Measurements from ENCODE around the gene GTF2A1. TPM values are rescaled to one million over a fixed set of nuclear protein-coding genes. Genes with fewer than 3 reads are reported as not detected.

The GTF2A1 gene
- 10 to 100 TPM; 21.4 to 25.5 TPM for total RNA-seq

DNA sequence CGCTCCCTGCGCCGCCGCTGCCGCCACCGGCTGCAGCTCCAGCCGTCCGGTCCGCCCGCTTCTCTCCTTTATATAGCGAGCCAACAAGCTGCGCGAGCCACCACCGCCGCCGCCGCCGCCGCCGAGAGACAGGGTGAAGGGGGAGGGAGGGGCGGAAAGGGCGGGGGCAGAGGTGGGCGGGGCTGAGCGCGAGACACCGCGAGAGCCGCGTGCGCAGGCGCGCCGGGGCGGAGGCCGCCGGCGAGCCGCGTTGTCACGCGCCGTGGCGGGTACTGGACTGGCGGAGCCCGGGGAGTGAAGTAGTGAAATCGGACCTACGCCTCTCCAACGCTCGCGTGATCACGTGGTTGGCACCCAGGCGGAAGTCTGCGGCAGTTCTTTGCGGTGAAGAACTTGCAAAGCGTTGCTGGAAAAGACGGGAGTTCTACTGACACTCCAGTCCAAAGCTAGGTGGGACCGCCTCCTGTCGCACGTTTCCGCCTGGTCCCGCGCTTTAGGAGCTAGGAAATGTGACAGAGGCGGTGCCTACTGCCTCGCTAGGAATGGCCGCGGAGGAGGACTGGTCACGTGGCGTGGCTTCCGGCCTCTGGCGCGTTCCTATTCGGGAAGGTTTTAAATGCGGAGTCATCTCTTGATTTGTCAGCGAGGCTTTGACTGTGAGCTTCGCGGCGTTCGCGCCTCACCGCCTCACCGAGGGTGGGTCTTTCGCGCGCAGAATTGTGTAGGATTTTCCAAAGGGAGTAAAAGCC lies at the start of gene GTF2A1:
Gene GTF2A1 (minus strand): TSS at position 130 of the 749 bp plus-strand sequence. CDS start 441 bp downstream, outside the sequence.
- ATAC-seq (ENCODE audit: insufficient number of reproducible peaks, low FRiP score, low read depth) (peak; percentile 95), DNase-seq (ENCODE audit: low spot score) (peak; percentile 72)
- no peak for TF ChIP-seq CTCF (IDR thresholded peaks at IDR 0.05)
- Histone ChIP-seq H3K27ac (peak within 1 kb of the TSS; percentile 96 to 99), H3K27me3 (replicated peaks; ENCODE audit: insufficient read depth) (no peaks in the 10 kb centered on the region), H3K36me3 (peaks cover under 1% of the 10 kb centered on the region), H3K9me3 (no peaks in the 10 kb centered on the region), H3K4me1 (ENCODE audit: control insufficient read depth in 1 of 2, low read depth in 2 of 2) (peaks cover 19 to 34% of the 10 kb centered on the region in 2 donors), H3K4me3 (peak within 1 kb of the TSS; percentile 94)

GRCh38 chr14:81269979-81270375 lies 49.2 kb upstream of the GTF2A1 start:
- ATAC-seq (ENCODE audit: insufficient number of reproducible peaks, low FRiP score, low read depth) (no peak), DNase-seq (ENCODE audit: low spot score) (no peak)
- Histone ChIP-seq H3K4me3 (no peak overlapping the region), H3K27me3 (replicated peaks; ENCODE audit: insufficient read depth) (no peaks in the 10 kb centered on the region), H3K4me1 (ENCODE audit: control insufficient read depth in 1 of 2, low read depth in 2 of 2) (no peaks in the 10 kb centered on the region), H3K27ac (no peak overlapping the region), H3K36me3 (no peaks in the 10 kb centered on the region), H3K9me3 (no peaks in the 10 kb centered on the region)
- no peak for TF ChIP-seq CTCF (IDR thresholded peaks at IDR 0.05)

- ATAC-seq (ENCODE audit: insufficient number of reproducible peaks, low FRiP score, low read depth), result peak; percentile 59
- no peaks in the 10 kb centered on the region for H3K36me3 ChIP-seq
- no peak overlapping the region for H3K27ac ChIP-seq
Observed at GRCh38 chr14:81269100-81269978, 48.6 kb upstream of the GTF2A1 start.

DNA sequence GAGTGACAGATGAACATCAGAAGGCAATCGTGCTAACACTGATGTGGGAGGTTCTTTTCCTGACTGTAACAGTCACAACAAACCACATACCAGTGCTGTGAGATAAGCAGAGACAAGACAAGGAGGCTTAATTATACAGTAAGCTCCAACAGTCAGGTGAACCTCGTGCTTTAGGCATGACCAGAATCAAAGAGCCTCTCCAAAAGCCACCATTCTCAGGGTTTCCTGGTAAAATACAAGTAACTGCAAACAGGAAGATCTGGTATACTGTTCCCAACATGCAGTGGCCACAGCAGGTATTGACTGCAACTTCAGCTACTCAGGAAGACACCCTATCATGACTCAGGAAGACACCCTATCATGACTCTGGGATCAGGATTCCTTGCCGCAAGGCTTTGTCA lies 47.3 kb upstream of the GTF2A1 start:
- H3K36me3 ChIP-seq, result no peaks in the 10 kb centered on the region
- ATAC-seq (ENCODE audit: insufficient number of reproducible peaks, low FRiP score, low read depth), result no peak
- TF ChIP-seq CTCF (IDR thresholded peaks at IDR 0.05), result no peak

More at GRCh38 chr14:81269100-81269978, 48.6 kb upstream of the GTF2A1 start:
- H3K9me3 ChIP-seq, result no peaks in the 10 kb centered on the region
- H3K4me1 ChIP-seq (ENCODE audit: control insufficient read depth in 1 of 2, low read depth in 2 of 2), result no peaks in the 10 kb centered on the region
- no peak for DNase-seq (ENCODE audit: low spot score)
- peak; percentile 64 for TF ChIP-seq CTCF (IDR thresholded peaks at IDR 0.05)
- H3K27me3 ChIP-seq (replicated peaks; ENCODE audit: insufficient read depth), result no peaks in the 10 kb centered on the region
- H3K4me3 ChIP-seq, result no peak overlapping the region

GRCh38 chr14:81265636-81266169 lies 44.9 kb upstream of the GTF2A1 start:
- ATAC-seq (ENCODE audit: insufficient number of reproducible peaks, low FRiP score, low read depth), result no peak
- Histone ChIP-seq H3K27me3 (replicated peaks; ENCODE audit: insufficient read depth) (no peaks in the 10 kb centered on the region), H3K27ac (no peak overlapping the region), H3K4me3 (no peak overlapping the region), H3K9me3 (no peaks in the 10 kb centered on the region), H3K4me1 (ENCODE audit: control insufficient read depth in 1 of 2, low read depth in 2 of 2) (no peaks in the 10 kb centered on the region), H3K36me3 (no peaks in the 10 kb centered on the region)
- TF ChIP-seq CTCF (IDR thresholded peaks at IDR 0.05), result no peak
- DNase-seq (ENCODE audit: low spot score), result no peak

More for the DNA sequence above, 47.3 kb upstream of the GTF2A1 start:
- no peaks in the 10 kb centered on the region for H3K27me3 ChIP-seq (replicated peaks; ENCODE audit: insufficient read depth)
- H3K27ac ChIP-seq, result no peak overlapping the region
- H3K9me3 ChIP-seq, result no peaks in the 10 kb centered on the region
- no peak overlapping the region for H3K4me3 ChIP-seq
- no peaks in the 10 kb centered on the region for H3K4me1 ChIP-seq (ENCODE audit: control insufficient read depth in 1 of 2, low read depth in 2 of 2)
- DNase-seq (ENCODE audit: low spot score), result no peak

Measured in thoracic aorta (tissue), 2 donors.